SK-N-SH treated with all-trans-retinoic acid at 6 μM for 48 hours (cell line): ENCODE measurements around the gene LPIN3.

Experiments
- CSDC2 ChIP-seq: fragments of 250-450 bp; sonication (Bioruptor Pico); IDR thresholded peaks from 2 replicates; pipeline ENCODE4 v1.5.0; 2020; ENCODE audit warnings: mild to moderate bottlenecking, moderate library complexity
- ESRRG ChIP-seq: fragments of 250-450 bp; sonication (Bioruptor Pico); IDR thresholded peaks from 2 replicates; pipeline ENCODE4 v1.6.1; 2021; ENCODE audit warnings: mild to moderate bottlenecking
- GLIS3 ChIP-seq: fragments of 250-450 bp; sonication (Bioruptor Pico); IDR thresholded peaks from 2 replicates; pipeline ENCODE4 v1.5.0; 2020; ENCODE audit warnings: mild to moderate bottlenecking, moderate library complexity
- OSR1 ChIP-seq: fragments of 250-450 bp; sonication (Bioruptor Pico); IDR thresholded peaks from 2 replicates; pipeline ENCODE4 v1.8.0; 2022; ENCODE audit warnings: moderate library complexity, mild to moderate bottlenecking, inconsistent platforms
- PPARA ChIP-seq: fragments of 250-450 bp; sonication (Bioruptor Pico); IDR thresholded peaks from 2 replicates; pipeline ENCODE4 v1.5.0; 2020; ENCODE audit warnings: mild to moderate bottlenecking, borderline replicate concordance
- RARB ChIP-seq: fragments of 250-450 bp; sonication (Bioruptor Pico); IDR thresholded peaks from 2 replicates; pipeline ENCODE4 v1.8.0; 2021; ENCODE audit warnings: mild to moderate bottlenecking, moderate library complexity
- TOX ChIP-seq: fragments of 250-450 bp; sonication (Bioruptor Pico); IDR thresholded peaks from 2 replicates; pipeline ENCODE4 v1.8.0; 2021; ENCODE audit warnings: mild to moderate bottlenecking, moderate library complexity, borderline replicate concordance
- TSHZ2 ChIP-seq: fragments of 250-450 bp; sonication (Bioruptor Pico); IDR thresholded peaks from 2 replicates; pipeline ENCODE4 v1.5.0; 2020; ENCODE audit warnings: mild to moderate bottlenecking, moderate library complexity
- ZFP30 ChIP-seq: fragments of 450-650 bp; formaldehyde crosslinking; IDR thresholded peaks from 2 replicates; pipeline ENCODE4 v1.5.0; 2022; ENCODE audit warnings: mild to moderate bottlenecking, moderate library complexity
- ZNF70 ChIP-seq: fragments of 450-650 bp; formaldehyde crosslinking; IDR thresholded peaks from 2 replicates; pipeline ENCODE4 v1.5.0; 2020; ENCODE audit warnings: mild to moderate bottlenecking, moderate library complexity
- TF ChIP-seq, protein P1 (sequence below): fragments of 250-450 bp; sonication (Bioruptor Pico); IDR thresholded peaks from 2 replicates; pipeline ENCODE4 v1.8.0; 2020; ENCODE audit warnings: mild to moderate bottlenecking, moderate library complexity, borderline replicate concordance

- no peak for TF ChIP-seq ZFP30 (CRISPR knock-in tag)
- TF ChIP-seq, protein P1, sequence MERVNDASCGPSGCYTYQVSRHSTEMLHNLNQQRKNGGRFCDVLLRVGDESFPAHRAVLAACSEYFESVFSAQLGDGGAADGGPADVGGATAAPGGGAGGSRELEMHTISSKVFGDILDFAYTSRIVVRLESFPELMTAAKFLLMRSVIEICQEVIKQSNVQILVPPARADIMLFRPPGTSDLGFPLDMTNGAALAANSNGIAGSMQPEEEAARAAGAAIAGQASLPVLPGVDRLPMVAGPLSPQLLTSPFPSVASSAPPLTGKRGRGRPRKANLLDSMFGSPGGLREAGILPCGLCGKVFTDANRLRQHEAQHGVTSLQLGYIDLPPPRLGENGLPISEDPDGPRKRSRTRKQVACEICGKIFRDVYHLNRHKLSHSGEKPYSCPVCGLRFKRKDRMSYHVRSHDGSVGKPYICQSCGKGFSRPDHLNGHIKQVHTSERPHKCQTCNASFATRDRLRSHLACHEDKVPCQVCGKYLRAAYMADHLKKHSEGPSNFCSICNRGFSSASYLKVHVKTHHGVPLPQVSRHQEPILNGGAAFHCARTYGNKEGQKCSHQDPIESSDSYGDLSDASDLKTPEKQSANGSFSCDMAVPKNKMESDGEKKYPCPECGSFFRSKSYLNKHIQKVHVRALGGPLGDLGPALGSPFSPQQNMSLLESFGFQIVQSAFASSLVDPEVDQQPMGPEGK (CRISPR knock-in tag), result no peak
- TF ChIP-seq TOX (CRISPR knock-in tag), result no peak
- TF ChIP-seq PPARA, result no peak
- no peak for TF ChIP-seq OSR1 (CRISPR knock-in tag)
- TF ChIP-seq CSDC2 (CRISPR knock-in tag), result no peak
- no peak for TF ChIP-seq TSHZ2 (CRISPR knock-in tag)
- TF ChIP-seq GLIS3 (CRISPR knock-in tag), result no peak
- no peak for TF ChIP-seq ZNF70 (CRISPR knock-in tag)
- no peak for TF ChIP-seq ESRRG
- no peak for TF ChIP-seq RARB (CRISPR knock-in tag)
Observed at GRCh38 chr20:41334036-41334435, 6.6 kb upstream of the LPIN3 start.
